ENCODE data around the gene VAX1. TPM values are rescaled to one million over a fixed set of nuclear protein-coding genes. Genes with fewer than 3 reads are reported as not detected.

Gene VAX1
- total RNA-seq, 1 donor = not detected

DNA sequence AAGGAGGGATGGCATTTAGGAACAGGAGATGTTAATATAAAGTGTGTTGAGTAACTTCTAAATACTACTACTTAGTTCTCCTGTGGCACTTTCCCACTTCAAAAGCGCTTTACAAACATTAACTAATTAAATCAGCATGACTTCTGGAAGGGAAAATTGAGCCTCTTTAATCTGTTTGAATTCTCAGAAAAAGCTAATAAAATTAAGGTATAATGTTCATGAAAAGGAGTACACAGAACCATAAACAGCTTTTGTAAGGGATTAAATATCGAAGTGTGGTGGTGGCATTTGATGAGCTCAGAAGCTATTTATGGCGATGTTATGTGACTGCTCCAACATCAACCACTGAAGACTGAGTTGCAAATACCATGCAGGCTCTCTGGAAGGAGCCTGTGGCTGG lies 10.2 kb upstream of the VAX1 start:
- no peaks in the 10 kb centered on the region for H3K9me3 ChIP-seq (ENCODE audit: low read depth, low read length)
- H3K4me3 ChIP-seq (ENCODE audit: low read length) = no peak overlapping the region
- H3K27me3 ChIP-seq (ENCODE audit: insufficient read depth, low read length) = peaks cover 53% of the 10 kb centered on the region
- no peaks in the 10 kb centered on the region for H3K4me1 ChIP-seq (ENCODE audit: insufficient read depth, low read length)

DNA sequence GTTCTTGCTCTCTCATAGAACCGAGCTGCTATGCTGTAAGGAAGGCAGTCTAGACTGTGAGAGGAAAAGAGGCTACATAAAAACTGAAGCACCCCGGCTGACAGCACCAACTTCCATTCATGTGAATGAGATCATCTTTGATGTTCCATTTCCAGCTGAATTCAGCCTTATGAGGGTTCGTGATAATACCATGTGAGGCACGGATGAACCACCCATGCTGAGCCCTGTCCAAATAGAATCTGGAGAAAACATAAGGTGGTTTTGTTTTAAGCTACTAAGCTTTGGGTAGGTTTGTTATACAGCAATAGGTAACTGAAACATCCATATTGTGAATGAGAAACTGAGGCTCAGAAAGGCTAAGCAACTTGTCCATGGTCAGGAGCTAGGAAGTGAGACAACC lies 6.9 kb upstream of the VAX1 start:
- no peak overlapping the region for H3K4me3 ChIP-seq (ENCODE audit: low read length)
- H3K4me1 ChIP-seq (ENCODE audit: insufficient read depth, low read length) = no peaks in the 10 kb centered on the region
- peaks cover 83% of the 10 kb centered on the region for H3K27me3 ChIP-seq (ENCODE audit: insufficient read depth, low read length)
- H3K9me3 ChIP-seq (ENCODE audit: low read depth, low read length) = no peaks in the 10 kb centered on the region

DNA sequence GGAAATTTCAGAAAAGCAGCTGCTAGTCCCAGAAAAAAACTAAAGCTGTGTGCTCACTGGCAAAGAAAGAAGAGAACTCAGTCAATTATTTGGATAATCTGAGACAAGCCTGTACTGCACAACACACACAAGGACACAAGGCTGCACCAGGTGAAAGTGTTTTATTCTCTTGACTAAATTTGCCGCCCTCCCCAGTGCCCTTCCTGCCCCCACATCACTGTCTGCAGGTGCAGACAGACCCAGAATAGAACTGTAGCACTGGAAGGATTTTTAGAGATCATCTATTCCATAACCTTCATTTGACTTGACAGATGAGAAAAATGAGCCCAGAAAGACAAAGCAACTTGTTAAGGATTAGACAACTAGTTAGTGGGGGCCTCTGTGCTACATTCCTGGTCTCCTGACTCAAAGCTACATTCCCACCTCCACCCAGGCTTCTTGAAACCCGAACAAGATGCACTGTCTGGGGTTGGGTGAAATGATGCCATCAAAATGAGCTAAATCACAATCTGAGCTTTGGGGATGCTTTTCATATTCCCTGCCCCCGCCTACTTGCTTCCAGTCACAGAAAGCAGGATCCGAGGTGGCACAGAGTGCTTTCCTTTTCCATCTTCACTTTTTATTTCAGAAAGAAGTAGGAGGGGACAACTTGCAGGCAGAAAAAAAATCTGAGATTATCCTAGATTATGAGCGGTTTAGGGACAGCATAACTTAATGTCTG lies 5.2 kb upstream of the VAX1 start:
- no peaks in the 10 kb centered on the region for H3K9me3 ChIP-seq (ENCODE audit: low read depth, low read length)
- H3K27me3 ChIP-seq (ENCODE audit: insufficient read depth, low read length) = peaks cover 80% of the 10 kb centered on the region
- no peaks in the 10 kb centered on the region for H3K4me1 ChIP-seq (ENCODE audit: insufficient read depth, low read length)
- no peak overlapping the region for H3K4me3 ChIP-seq (ENCODE audit: low read length)

DNA sequence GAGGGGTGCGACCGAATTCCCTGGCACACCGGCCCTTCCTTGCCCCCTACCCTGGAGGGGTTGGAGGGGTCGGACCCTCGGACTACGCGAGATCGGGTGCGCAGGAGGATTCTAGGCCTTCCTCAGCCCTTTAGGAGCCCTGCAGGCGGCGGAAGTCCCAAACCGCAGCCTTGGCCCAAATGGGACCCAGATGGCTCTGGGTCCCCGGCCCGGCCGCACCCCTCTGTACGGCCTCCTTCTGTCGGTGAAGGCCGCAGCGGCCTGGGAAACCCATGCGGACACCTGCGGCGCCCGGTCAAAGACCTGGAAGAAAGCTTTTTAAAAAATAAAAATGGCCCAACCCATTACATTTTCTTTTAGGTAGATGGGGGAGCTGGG lies 2.4 kb upstream of the VAX1 start:
- no peaks in the 10 kb centered on the region for H3K9me3 ChIP-seq (ENCODE audit: low read depth, low read length)
- peaks cover 88% of the 10 kb centered on the region for H3K27me3 ChIP-seq (ENCODE audit: insufficient read depth, low read length)
- no peak overlapping the region for H3K4me3 ChIP-seq (ENCODE audit: low read length)
- peaks cover 9% of the 10 kb centered on the region for H3K4me1 ChIP-seq (ENCODE audit: insufficient read depth, low read length)

DNA sequence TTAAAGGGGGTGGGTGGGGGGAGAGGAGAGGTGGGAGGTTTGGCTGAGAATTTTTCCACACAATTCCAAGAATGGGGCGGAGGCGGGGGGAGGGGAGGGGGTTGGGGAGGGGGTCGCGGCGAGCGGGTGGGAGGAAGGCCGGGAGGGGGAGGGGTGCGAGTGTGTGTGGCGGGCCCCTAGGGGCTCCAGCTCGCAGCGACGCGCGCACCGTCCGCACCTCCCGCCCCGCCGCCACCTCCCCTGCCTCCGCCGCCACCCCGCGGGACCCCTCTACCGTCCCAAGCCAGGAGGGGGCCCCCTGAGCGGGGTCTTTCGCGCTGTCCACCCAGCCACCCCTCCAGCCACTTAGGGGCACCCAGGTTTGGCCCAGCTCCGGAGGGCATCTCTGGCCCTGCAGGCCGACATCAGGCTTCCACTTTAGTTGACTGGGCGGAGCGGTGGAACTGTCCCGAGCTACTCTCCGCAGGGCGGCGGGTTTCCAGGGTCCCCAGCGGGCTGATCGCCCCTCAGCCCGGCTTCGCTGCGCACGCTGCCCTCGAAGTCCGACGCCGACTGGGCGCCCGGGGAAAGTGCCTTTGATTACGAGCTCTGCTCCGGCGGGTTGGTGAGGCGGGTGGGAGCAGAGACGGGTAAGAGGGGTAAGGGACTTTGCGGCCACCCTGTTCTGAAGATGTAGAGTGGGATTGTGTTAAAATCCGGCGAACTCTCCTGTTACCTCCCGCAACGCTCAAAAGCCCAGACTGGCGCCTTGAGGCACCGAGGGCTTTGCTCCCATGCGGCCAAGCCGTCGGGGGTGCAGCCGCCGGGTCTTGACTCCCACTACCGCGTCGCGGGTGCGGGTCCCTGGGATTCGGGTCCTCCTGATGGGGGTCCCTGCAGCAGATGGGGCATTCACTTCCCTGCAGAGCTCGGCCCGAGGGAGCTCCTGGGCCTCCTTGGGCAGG lies 1.8 kb upstream of the VAX1 start:
- Histone ChIP-seq H3K4me3 (ENCODE audit: low read length) (no peak overlapping the region), H3K27me3 (ENCODE audit: insufficient read depth, low read length) (peaks cover 92% of the 10 kb centered on the region), H3K4me1 (ENCODE audit: insufficient read depth, low read length) (peaks cover 9% of the 10 kb centered on the region), H3K9me3 (ENCODE audit: low read depth, low read length) (no peaks in the 10 kb centered on the region)

DNA sequence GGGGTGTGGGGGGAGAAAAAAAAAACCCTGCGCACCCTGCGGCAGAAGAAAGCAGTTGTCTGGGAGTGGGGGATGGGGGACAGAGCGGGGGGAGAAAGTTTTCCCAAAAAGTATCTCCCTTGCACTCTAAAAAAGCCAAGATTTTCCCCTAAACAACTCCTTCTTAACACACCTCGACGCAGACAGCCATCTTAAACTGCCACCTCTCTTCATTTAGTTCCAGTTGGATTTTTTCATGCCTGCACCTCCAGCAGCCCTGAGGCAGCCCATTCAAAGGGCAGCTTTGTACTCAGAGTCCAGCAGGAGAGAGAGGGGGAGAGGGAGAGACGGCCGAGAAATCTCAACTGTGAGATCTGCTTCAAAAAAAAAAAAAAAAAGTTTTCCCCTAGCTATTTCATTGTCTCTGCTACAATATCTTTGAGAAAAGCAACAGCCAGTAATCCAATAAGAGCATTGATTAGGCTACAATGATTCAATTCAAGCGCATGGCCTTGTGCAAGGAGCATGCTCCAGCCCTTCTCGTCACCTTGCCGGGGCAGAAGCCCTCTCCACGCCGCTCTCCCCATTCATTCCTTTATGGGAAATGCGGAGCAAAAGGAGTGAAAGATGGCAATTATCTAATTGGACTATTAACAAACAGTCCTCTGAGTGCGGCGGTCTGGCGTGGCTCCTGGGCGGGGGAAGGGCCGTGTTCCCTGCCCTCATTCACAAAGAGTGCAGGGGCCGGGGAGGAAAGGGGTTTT lies 939 bp upstream of the VAX1 start:
- Histone ChIP-seq H3K27me3 (ENCODE audit: insufficient read depth, low read length) (peaks cover 89% of the 10 kb centered on the region), H3K9me3 (ENCODE audit: low read depth, low read length) (no peaks in the 10 kb centered on the region), H3K4me1 (ENCODE audit: insufficient read depth, low read length) (peaks cover 9% of the 10 kb centered on the region), H3K4me3 (ENCODE audit: low read length) (no peak overlapping the region)

DNA sequence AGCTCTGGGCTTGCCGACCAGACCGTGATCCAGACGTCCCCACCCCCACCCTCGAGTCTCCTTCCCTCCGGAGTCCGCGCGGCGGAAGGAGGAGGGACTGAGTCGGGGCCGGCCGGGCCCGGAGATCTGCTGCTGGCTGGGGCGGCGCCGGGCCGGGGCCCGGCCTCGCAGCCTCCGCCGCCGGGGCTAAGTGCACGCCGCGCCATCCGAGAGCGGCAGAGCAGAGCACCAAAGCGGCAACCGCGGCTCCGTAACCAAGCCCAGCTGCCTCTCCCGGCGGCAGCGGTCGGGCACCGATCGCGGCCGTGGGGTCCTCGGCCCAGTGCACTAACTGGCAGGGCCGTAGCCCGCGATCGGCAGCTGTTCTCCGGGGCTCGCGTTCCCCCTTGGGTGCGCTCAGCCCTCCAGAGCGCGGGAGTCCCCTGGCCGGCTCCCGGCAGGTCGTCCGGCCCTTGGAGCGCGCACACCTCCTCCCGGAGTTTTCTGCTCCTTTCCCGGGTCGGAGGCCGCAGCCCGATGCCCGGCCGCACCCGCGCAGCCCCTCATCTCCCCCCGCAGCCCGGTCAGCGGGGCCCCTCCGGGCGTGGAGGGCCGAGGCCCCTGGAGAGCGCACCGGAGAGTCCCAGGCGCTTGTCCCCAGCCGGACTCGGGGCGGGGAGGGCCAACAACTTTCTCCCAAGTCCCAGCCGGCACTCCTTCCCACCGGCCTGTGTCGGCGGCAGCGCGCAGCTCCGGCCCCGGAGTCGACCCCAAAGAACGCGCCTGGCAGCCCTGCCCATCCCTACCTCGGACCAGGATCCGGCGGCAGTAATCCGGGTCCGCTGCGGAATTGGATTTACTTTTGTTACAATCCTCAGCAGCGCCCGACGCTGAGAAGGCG lies 799 bp downstream of the VAX1 start:
- Histone ChIP-seq H3K27me3 (ENCODE audit: insufficient read depth, low read length) (peaks cover 89% of the 10 kb centered on the region), H3K4me1 (ENCODE audit: insufficient read depth, low read length) (peaks cover 9% of the 10 kb centered on the region), H3K4me3 (ENCODE audit: low read length) (no peak overlapping the region), H3K9me3 (ENCODE audit: low read depth, low read length) (no peaks in the 10 kb centered on the region)

DNA sequence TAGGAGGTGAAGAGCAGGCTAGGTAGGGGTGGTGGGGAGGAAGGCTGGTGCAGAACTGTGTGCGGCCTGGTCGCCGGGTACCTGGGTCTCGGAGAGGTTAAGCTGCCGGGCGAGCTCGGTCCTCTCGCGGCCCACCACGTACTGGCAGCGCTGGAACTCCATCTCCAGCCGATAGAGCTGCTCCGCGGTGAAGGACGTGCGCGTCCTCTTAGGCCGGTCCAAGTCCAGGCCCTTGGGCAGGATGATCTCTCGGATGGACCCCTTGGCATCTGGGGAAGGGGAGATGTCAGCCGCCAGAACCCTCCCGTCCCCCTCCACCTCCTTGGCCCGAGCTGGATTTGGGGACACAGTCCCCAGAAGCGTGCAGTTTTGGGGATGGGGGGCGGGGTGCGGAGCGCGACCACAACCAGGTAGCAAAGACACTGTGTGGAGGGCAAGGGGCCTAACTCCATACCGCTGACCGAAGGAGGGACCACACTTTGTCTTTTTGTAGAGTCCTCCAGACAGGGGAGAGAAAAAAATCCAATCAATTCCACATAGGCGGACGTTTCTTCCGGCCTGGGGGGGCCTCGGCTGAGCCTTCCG lies 1.6 kb downstream of the VAX1 start:
- H3K27me3 ChIP-seq (ENCODE audit: insufficient read depth, low read length) = peaks cover 89% of the 10 kb centered on the region
- no peaks in the 10 kb centered on the region for H3K9me3 ChIP-seq (ENCODE audit: low read depth, low read length)

DNA sequence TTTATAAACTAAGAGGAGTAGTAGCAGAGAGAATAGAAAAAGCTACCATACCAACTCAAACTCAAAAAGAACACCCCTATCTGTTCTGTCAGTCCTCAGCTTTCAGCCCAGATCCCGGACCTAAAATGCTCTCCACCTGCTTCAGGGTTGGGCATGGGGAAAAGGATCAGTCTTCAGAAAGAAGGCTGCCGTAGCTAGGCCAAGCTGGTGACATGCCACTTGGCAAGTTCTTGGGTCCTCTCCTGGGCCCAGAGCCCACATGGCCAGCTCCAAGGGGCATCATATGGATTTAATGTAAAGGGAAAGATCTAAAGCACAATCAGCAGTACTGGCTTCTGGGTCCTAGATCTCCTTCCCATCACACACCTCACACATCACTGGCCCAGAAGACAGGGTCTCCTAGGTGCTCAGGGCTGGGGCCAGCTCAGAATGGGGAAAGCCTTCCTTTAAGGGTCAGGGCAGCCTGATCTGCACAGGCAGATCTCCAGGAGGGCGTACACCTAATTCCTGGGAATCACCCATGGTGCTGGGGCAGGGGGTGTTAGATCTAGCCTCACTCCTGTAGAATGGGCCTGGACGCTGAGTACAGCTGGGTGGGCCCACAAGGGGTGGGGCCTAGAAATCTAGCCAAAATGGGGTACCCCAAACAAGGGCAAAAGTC lies 2.5 kb downstream of the VAX1 start:
- H3K4me3 ChIP-seq (ENCODE audit: low read length) = no peak overlapping the region

More for the DNA sequence above, 1.6 kb downstream of the VAX1 start:
- Histone ChIP-seq H3K4me1 (ENCODE audit: insufficient read depth, low read length) (peaks cover 12% of the 10 kb centered on the region), H3K4me3 (ENCODE audit: low read length) (no peak overlapping the region)

DNA sequence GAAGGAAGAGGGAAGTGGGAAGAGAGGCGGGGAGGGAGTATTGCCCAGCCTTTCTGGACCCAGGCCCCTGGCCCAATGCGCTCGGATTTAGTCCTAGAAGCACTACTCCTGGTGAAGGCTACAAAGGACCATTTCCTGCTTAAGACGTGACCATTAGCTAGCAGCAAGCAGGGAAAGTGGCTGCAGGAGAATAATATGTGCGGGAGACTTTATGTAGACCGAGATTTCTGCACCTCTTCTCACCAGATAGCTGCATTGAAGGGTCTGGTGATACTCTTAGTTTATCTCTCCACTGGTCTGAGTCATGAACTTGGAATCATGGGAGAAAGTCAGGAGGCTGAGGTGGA lies 3.1 kb downstream of the VAX1 start:
- H3K27me3 ChIP-seq (ENCODE audit: insufficient read depth, low read length) = peaks cover 91% of the 10 kb centered on the region
- no peaks in the 10 kb centered on the region for H3K9me3 ChIP-seq (ENCODE audit: low read depth, low read length)
- peaks cover 12% of the 10 kb centered on the region for H3K4me1 ChIP-seq (ENCODE audit: insufficient read depth, low read length)
- no peak overlapping the region for H3K4me3 ChIP-seq (ENCODE audit: low read length)

More for the DNA sequence above, 2.5 kb downstream of the VAX1 start:
- peaks cover 12% of the 10 kb centered on the region for H3K4me1 ChIP-seq (ENCODE audit: insufficient read depth, low read length)
- H3K27me3 ChIP-seq (ENCODE audit: insufficient read depth, low read length) = peaks cover 91% of the 10 kb centered on the region
- H3K9me3 ChIP-seq (ENCODE audit: low read depth, low read length) = no peaks in the 10 kb centered on the region

DNA sequence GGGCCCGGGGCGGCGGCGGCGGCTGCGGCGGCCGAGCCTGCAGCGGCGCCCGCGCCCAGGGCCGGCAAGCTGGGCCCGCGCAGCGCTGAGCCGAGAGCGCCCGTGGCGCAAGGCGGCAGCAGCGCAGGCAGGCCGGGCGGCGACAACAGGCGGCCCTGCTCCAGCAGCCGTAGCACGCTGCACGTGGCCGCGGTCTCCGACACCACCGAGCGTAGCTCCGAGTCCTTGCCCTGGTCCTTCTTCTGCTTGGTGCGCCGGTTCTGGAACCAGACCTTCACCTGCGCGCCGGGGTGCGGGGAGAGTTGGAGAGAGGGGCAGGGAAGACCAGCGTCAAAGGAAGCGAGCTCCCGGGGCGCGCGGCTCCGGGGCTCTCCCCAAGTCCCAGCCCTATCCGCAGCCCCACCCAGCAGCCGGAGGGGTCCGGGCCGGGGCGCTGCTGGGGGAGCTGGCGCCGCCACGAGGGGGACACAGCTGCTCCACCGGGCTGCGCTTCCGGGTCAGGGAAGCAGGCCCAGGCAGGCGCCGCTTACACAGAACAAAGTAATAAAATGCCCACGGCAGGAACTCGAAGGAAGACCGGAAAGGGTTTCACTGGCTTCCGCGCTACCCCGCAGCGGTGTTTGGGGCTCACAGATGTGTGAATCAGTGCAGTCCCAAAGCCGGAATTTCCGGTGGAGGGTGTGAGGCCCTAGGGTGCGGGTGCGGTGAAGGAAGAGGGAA lies 3.6 kb downstream of the VAX1 start:
- H3K4me3 ChIP-seq (ENCODE audit: low read length) = no peak overlapping the region
- H3K4me1 ChIP-seq (ENCODE audit: insufficient read depth, low read length) = peaks cover 12% of the 10 kb centered on the region
- H3K9me3 ChIP-seq (ENCODE audit: low read depth, low read length) = no peaks in the 10 kb centered on the region
- H3K27me3 ChIP-seq (ENCODE audit: insufficient read depth, low read length) = peaks cover 94% of the 10 kb centered on the region

DNA sequence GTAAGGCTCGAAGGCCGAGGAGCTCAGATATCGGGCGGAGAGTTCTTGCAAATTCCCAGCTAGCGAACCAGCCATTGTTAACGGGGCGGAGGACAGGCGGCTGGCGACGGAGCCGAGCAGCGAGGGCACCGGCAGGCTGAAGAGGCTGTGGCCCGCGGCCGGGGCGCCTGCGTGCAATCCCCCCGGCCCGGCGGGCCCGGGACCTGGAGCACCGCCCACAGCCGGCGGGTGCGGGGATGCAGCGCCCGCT lies 4.1 kb downstream of the VAX1 start:
- H3K27me3 ChIP-seq (ENCODE audit: insufficient read depth, low read length) = peaks cover 95% of the 10 kb centered on the region
- H3K4me3 ChIP-seq (ENCODE audit: low read length) = no peak overlapping the region
- H3K9me3 ChIP-seq (ENCODE audit: low read depth, low read length) = no peaks in the 10 kb centered on the region

DNA sequence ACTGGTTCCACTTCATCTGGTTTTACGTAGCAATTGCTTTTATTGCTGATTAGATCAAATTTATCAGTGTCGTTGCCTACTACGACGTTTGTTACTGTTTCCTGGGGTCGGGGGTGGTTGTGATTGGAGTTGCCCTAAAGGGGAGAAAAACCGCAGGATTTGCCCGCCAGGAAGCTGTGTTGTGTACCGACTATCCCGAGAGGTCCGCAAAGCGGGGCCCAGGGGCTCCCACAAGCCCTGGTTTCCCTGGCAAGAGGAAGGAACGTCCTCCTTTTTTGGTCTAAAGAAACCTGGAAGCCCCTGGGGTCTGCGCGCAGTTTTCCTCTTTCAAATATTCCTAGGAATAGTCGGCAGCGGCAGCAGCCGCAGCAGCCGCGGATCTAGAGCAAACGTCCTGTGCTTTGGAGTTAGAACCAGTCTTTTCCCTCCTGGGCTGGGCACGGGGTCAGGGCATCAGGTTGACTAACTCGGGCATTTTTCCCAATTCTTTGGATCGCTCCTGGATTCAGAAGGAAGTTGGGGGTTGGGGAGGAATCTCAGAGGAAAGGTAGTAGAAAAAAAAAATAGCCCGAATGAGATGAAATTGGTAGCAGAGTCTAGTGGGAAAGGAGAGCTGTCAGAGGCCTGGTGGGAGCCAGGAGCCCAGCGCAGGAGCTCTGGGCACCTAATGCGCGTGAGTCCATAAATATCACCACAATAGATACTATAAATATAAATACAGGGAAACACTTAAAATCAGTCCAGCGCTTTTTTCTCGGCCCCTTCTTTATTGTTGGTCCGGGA lies 4.6 kb downstream of the VAX1 start:
- Histone ChIP-seq H3K4me1 (ENCODE audit: insufficient read depth, low read length) (peaks cover 12% of the 10 kb centered on the region), H3K27me3 (ENCODE audit: insufficient read depth, low read length) (peaks cover 97% of the 10 kb centered on the region), H3K9me3 (ENCODE audit: low read depth, low read length) (no peaks in the 10 kb centered on the region), H3K4me3 (ENCODE audit: low read length) (no peak overlapping the region)

More for the DNA sequence above, 4.1 kb downstream of the VAX1 start:
- peaks cover 12% of the 10 kb centered on the region for H3K4me1 ChIP-seq (ENCODE audit: insufficient read depth, low read length)

Measured in mononuclear cell (primary cell).